Rectal smooth muscle tissue (tissue), 1 donor: ENCODE measurements around the gene A1CF.
A peak's percentile ranks its signal among the peaks of the same experiment; 100 is the strongest.
"Not testable (repeated sequence)": the region's sequence is repeated elsewhere in the genome, so short reads cannot be mapped to it uniquely, and the experiment has no call there.

Source experiments
- H3K27ac ChIP-seq: one replicate; pipeline ENCODE4 v1.7.0; 2013; ENCODE audit warnings: low read depth, low read length, inconsistent platforms
- H3K27me3 ChIP-seq: one replicate; pipeline ENCODE4 v1.7.0; 2013; ENCODE audit warnings: low read length; ENCODE audit not compliant: control insufficient read depth, insufficient read depth
- H3K36me3 ChIP-seq: one replicate; pipeline ENCODE4 v1.7.0; 2013; ENCODE audit warnings: low read length; ENCODE audit not compliant: control insufficient read depth, insufficient read depth
- H3K4me1 ChIP-seq: one replicate; pipeline ENCODE4 v1.7.0; 2013; ENCODE audit warnings: low read length; ENCODE audit not compliant: control insufficient read depth, insufficient read depth
- H3K4me3 ChIP-seq: one replicate; pipeline ENCODE4 v1.7.0; 2013; ENCODE audit warnings: low read length
- H3K9ac ChIP-seq: one replicate; pipeline ENCODE4 v1.7.0; 2013; ENCODE audit warnings: low read length

Gene A1CF, protein sequence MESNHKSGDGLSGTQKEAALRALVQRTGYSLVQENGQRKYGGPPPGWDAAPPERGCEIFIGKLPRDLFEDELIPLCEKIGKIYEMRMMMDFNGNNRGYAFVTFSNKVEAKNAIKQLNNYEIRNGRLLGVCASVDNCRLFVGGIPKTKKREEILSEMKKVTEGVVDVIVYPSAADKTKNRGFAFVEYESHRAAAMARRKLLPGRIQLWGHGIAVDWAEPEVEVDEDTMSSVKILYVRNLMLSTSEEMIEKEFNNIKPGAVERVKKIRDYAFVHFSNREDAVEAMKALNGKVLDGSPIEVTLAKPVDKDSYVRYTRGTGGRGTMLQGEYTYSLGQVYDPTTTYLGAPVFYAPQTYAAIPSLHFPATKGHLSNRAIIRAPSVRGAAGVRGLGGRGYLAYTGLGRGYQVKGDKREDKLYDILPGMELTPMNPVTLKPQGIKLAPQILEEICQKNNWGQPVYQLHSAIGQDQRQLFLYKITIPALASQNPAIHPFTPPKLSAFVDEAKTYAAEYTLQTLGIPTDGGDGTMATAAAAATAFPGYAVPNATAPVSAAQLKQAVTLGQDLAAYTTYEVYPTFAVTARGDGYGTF

DNA sequence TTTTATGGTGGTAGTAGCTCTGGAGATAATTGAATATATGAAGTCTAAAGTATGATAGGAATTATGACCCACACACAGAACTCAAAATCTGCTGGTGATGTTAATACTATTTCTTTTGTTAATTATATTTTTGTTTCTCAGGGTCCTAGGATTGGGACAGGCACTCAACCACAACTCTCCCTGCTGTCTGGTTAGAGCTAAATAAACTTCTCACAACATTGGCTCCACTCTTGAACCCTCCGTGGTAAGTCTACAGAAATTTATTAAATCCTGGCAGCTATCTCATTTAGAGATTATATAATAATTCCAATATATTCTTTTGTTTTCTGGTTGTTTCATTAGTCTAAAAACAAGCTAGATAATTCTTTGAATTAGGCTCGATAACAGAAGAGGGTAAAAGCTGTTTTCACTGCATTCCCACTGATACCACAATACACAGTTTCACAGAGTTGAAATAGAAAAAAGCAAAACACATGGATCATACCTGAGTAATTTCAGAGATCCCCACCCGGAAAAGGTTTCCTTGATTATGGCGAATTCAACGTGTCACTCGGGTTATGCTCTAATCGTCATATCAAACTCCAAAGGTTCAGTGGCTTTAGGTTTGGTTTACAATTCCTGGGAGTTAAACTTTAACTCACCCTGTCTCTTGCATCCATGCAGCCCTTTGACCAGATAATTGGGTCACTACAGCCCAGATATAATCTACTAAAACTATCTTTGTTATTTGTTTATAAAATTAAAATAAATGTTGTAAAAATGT lies at the start of gene A1CF:
Gene A1CF (minus strand): TSS at position 531 of the 763 bp plus-strand sequence. CDS start 25,687 bp downstream, outside the sequence.
- no peaks in the 10 kb centered on the region for H3K27me3 ChIP-seq
- H3K9ac ChIP-seq, result no peak within 1 kb of the TSS
- no peaks in the 10 kb centered on the region for H3K4me1 ChIP-seq
- H3K36me3 ChIP-seq, result no peaks in the 10 kb centered on the region
- peak within 1 kb of the TSS; percentile 42 for H3K4me3 ChIP-seq
- H3K27ac ChIP-seq, result no peak within 1 kb of the TSS

- Histone ChIP-seq H3K36me3 (no peaks in the 10 kb centered on the region), H3K27ac (no peak overlapping the region), H3K27me3 (peaks cover 4% of the 10 kb centered on the region), H3K9ac (no peak overlapping the region), H3K4me1 (no peaks in the 10 kb centered on the region), H3K4me3 (no peak overlapping the region)
Observed at GRCh38 chr10:50931948-50932431, 46.6 kb upstream of the A1CF start.

GRCh38 chr10:50929670-50930069 lies 44.2 kb upstream of the A1CF start:
- Histone ChIP-seq H3K4me1 (no peaks in the 10 kb centered on the region), H3K9ac (no peak overlapping the region), H3K27me3 (peaks cover 4% of the 10 kb centered on the region), H3K27ac (no peak overlapping the region), H3K4me3 (no peak overlapping the region), H3K36me3 (no peaks in the 10 kb centered on the region)

DNA sequence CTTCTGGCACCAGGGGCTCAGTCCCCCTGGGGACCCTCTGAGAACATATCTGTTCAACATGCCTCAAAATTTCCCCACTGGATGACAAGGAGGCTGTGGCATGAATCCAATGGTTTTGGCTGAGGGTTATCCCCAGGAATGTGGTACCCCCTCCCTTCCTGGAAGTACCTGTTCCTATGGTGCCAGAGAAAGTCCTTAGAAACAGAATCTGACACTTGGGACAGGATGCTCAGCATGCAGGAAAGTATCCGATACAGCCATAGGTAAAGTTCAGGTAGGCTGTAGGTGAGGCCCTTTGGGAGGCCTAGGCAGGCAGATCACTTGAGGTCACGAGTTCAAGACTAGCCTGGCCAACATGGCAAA lies 42.7 kb upstream of the A1CF start:
- no peak overlapping the region for H3K4me3 ChIP-seq
- no peak overlapping the region for H3K9ac ChIP-seq
- peaks cover 4% of the 10 kb centered on the region for H3K27me3 ChIP-seq
- H3K36me3 ChIP-seq, result no peaks in the 10 kb centered on the region
- H3K4me1 ChIP-seq, result no peaks in the 10 kb centered on the region
- H3K27ac ChIP-seq, result no peak overlapping the region

DNA sequence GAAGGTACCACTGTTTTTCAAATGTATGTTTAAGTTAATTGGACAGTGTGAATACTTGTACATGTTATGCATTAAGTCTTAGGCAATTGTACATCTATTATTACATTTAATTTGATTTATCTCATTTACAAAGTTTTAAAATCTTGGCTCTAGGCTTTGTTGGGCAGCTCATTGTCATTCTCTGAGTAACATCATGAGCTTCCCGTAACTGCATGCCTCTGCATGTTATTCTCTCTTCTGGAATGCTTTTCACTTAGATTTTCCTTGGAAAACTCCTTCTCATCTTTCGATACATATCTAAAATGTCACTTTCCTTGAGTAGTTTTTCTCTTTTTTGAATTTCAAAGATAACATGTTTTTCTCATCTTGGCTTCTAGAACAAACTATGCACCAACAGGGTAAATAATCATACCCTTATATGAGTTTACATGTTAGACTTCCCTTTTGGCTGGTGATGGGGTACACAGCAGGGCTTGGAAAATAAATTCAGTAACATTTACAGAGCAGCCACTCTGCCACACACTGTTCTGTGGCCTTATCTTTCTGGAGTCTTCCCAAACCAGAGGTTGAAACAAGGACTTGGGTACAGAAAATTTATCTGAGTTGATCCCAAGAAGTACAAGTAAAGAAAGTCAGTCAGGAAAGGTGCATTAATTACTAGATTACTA lies 42.2 kb upstream of the A1CF start:
- Histone ChIP-seq H3K36me3 (no peaks in the 10 kb centered on the region), H3K27ac (no peak overlapping the region), H3K4me1 (no peaks in the 10 kb centered on the region), H3K27me3 (peaks cover 4% of the 10 kb centered on the region), H3K4me3 (no peak overlapping the region), H3K9ac (no peak overlapping the region)

DNA sequence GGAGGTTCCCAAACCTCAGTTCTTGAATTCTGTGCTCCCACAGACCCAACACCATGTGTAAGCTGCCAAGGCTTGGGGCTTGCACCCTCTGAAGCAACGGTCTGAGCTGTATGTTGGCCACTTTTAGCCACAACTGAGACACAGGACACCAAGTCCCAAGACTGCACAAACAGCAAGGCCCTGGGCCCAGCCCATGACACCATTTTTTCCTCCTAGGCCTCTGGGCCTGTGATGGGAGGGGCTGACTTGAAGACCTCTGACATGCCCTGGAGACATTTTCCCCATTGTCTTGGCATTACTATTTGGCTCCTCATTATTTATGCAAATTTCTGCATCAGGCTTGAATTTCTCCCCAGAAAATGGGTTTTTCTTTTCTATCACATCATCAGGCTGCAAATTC lies 38.0 kb upstream of the A1CF start:
- H3K27ac ChIP-seq, H3K9ac ChIP-seq, H3K4me1 ChIP-seq, H3K4me3 ChIP-seq, H3K36me3 ChIP-seq, H3K27me3 ChIP-seq: not testable (repeated sequence)

- H3K27ac ChIP-seq, result no peak overlapping the region
- no peak overlapping the region for H3K4me3 ChIP-seq
- H3K9ac ChIP-seq, result no peak overlapping the region
- no peaks in the 10 kb centered on the region for H3K36me3 ChIP-seq
- no peaks in the 10 kb centered on the region for H3K4me1 ChIP-seq
- H3K27me3 ChIP-seq, result no peaks in the 10 kb centered on the region
Observed at GRCh38 chr10:50919010-50919409, 33.6 kb upstream of the A1CF start.

DNA sequence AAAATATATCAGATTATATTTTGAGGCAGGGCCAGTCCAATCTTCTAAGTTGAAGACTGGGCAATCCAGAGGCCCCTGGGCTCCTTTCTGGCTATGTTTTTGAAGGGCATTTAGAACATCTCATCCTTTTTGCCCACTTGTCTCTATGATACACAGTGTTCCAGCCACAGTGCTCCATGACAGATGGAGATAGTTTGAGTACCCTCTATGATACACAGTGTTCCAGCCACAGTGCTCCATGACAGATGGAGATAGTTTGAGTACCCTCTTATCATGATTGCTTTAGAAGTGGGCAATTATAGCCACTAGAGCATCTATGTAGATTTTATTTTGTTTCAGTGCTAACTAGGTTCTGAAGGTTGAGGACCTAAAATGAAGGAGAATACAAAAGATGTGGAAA lies 33.1 kb upstream of the A1CF start:
- Histone ChIP-seq H3K9ac (no peak overlapping the region), H3K4me3 (no peak overlapping the region), H3K27me3 (no peaks in the 10 kb centered on the region), H3K4me1 (no peaks in the 10 kb centered on the region), H3K36me3 (no peaks in the 10 kb centered on the region), H3K27ac (no peak overlapping the region)

GRCh38 chr10:50917486-50917885 lies 32.1 kb upstream of the A1CF start:
- Histone ChIP-seq H3K27ac (no peak overlapping the region), H3K9ac (no peak overlapping the region), H3K4me1 (no peaks in the 10 kb centered on the region), H3K27me3 (no peaks in the 10 kb centered on the region), H3K4me3 (no peak overlapping the region), H3K36me3 (no peaks in the 10 kb centered on the region)

- Histone ChIP-seq H3K27ac (no peak overlapping the region), H3K36me3 (no peaks in the 10 kb centered on the region), H3K27me3 (no peaks in the 10 kb centered on the region), H3K4me3 (no peak overlapping the region), H3K4me1 (no peaks in the 10 kb centered on the region), H3K9ac (no peak overlapping the region)
Observed at GRCh38 chr10:50909334-50910014, 24.0 kb upstream of the A1CF start.

DNA sequence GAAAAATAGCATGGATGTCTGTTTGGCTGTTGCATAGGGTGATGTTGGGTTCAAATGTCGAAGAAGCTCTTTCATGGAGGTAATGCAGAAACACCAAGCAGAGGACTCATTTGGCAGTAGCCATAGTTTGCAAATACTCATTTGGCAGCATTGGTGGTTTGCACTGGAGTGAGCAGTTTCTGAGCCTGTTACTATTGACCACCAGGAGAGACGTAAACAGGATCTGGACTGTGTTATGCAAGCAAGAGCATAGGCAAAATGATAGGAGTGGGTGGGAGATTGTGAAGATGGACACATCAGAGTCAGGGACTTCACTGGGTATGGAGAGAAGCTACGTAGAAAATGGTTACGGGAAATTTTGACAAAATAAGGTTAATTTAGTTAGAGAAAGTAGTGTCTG lies 22.9 kb upstream of the A1CF start:
- no peak overlapping the region for H3K27ac ChIP-seq
- H3K4me3 ChIP-seq, result no peak overlapping the region
- no peaks in the 10 kb centered on the region for H3K36me3 ChIP-seq
- no peak overlapping the region for H3K9ac ChIP-seq
- no peaks in the 10 kb centered on the region for H3K4me1 ChIP-seq
- no peaks in the 10 kb centered on the region for H3K27me3 ChIP-seq

- H3K4me1 ChIP-seq, H3K27me3 ChIP-seq, H3K36me3 ChIP-seq, H3K9ac ChIP-seq, H3K4me3 ChIP-seq, H3K27ac ChIP-seq: not testable (repeated sequence)
Observed at GRCh38 chr10:50905797-50906196, 20.4 kb upstream of the A1CF start.
